Naive thymus-derived CD4-positive, alpha-beta T cell (primary cell): ENCODE measurements around the gene FAM117A. TPM values are rescaled to one million over a fixed set of nuclear protein-coding genes. Genes with fewer than 3 reads are reported as not detected.
A peak's percentile ranks its signal among the peaks of the same experiment; 100 is the strongest.
"Not testable (repeated sequence)": the region's sequence is repeated elsewhere in the genome, so short reads cannot be mapped to it uniquely, and the experiment has no call there.

ENCODE experiments used
- ATAC-seq: fragments of 150-1000 bp; cut with Tn5 transposase; 2 replicates; pipeline ENCODE4 v1.10.0; 2021; ENCODE audit warnings: mild to moderate bottlenecking, moderate library complexity
- CTCF ChIA-PET: fragments of 350-600 bp; sonication (Branson Sonifier 250); formaldehyde crosslinking; loops from one replicate; lab custom pipeline; 2021; ENCODE audit warnings: antibody characterized with exemption; lab: Charles Lee
- POLR2A ChIA-PET: fragments of 350-600 bp; sonication (Branson Sonifier 250); formaldehyde crosslinking; loops from one replicate; lab custom pipeline; 2021; ENCODE audit warnings: antibody characterized with exemption, inconsistent platforms; lab: Charles Lee
- DNase-seq, 9 donors: peaks; one replicate each; pipeline versions ENCODE4 v3.0.0 to v3.0.0-alpha.2; 2020 to 2022; ENCODE audit warnings: mixed read lengths in 1 of 9
- H3K27ac ChIP-seq: one replicate; pipeline ENCODE4 v1.7.0; 2013; ENCODE audit warnings: mild to moderate bottlenecking, low read depth, low read length, moderate library complexity
- H3K27me3 ChIP-seq, 2 donors: one replicate each; pipeline ENCODE4 v1.7.0; 2013; ENCODE audit warnings: low read length in 2 of 2, mild to moderate bottlenecking in 2 of 2, moderate library complexity in 2 of 2; ENCODE audit not compliant: control insufficient read depth in 2 of 2, insufficient read depth in 2 of 2
- H3K36me3 ChIP-seq, 3 experiments: 1 replicate in 2 of 3; 2 replicates in 1 of 3; pipeline ENCODE4 v1.7.0; 2013; ENCODE audit warnings: low read length in 3 of 3, mild to moderate bottlenecking in 3 of 3, moderate library complexity in 1 of 3; ENCODE audit not compliant: insufficient read depth in 3 of 3, control insufficient read depth in 2 of 3
- H3K4me1 ChIP-seq, 2 donors: one replicate each; pipeline ENCODE4 v1.7.0; 2013; ENCODE audit warnings: low read length in 2 of 2, mild to moderate bottlenecking in 2 of 2, moderate library complexity in 1 of 2; ENCODE audit not compliant: control insufficient read depth in 2 of 2, insufficient read depth in 2 of 2
- H3K4me3 ChIP-seq: 2 replicates; pipeline ENCODE4 v1.7.0; 2013; ENCODE audit warnings: mild to moderate bottlenecking, low read length
- H3K9me3 ChIP-seq, 3 experiments: 1 replicate in 2 of 3; 2 replicates in 1 of 3; pipeline ENCODE4 v1.7.0; 2013; ENCODE audit warnings: low read length in 3 of 3; ENCODE audit not compliant: control insufficient read depth in 2 of 3
- H3K27ac Mint-ChIP-seq, 9 donors: one replicate each; pipeline ENCODE4 v1.8.0; 2020 to 2022; ENCODE audit warnings: mixed read lengths in 9 of 9, mild to moderate bottlenecking in 8 of 9, moderate library complexity in 5 of 9, inconsistent platforms in 2 of 9
- H3K27me3 Mint-ChIP-seq, 5 donors: one replicate each; pipeline ENCODE4 v1.8.0; 2021 to 2022; ENCODE audit warnings: mixed read lengths in 5 of 5, mild to moderate bottlenecking in 1 of 5
- H3K36me3 Mint-ChIP-seq, 5 donors: one replicate each; pipeline ENCODE4 v1.8.0; 2020 to 2022; ENCODE audit warnings: mixed read lengths in 5 of 5, mild to moderate bottlenecking in 3 of 5, inconsistent platforms in 1 of 5
- H3K4me1 Mint-ChIP-seq, 7 donors: one replicate each; pipeline ENCODE4 v1.8.0; 2020 to 2022; ENCODE audit warnings: mixed read lengths in 7 of 7, mild to moderate bottlenecking in 3 of 7, inconsistent platforms in 1 of 7
- H3K4me3 Mint-ChIP-seq, 10 donors: one replicate each; pipeline ENCODE4 v1.8.0; 2020 to 2022; ENCODE audit warnings: mild to moderate bottlenecking in 10 of 10, mixed read lengths in 10 of 10, moderate library complexity in 6 of 10, inconsistent platforms in 2 of 10
- H3K9me3 Mint-ChIP-seq, 11 donors: one replicate each; pipeline ENCODE4 v1.8.0; 2020 to 2022; ENCODE audit warnings: mixed read lengths in 11 of 11, mild to moderate bottlenecking in 4 of 11, inconsistent platforms in 1 of 11, moderate library complexity in 1 of 11
- intact Hi-C, 2 donors: fragments of 100-400 bp; cut with micrococcal nuclease; formaldehyde crosslinking; loops; one replicate each; pipeline ENCODE4 v1.15.1; 2023
- polyA plus RNA-seq, 2 donors: library from polyadenylated mRNA; unstranded; fragments of 300-500 nt; fragmentation: Illumina TruSeq; gene quantifications; one replicate each; pipeline ENCODE4 v1.2.3, GENCODE V29; 2021
- total RNA-seq, 6 experiments: library from RNA in 5 of 6; stranded (reverse) in 5 of 6; gene quantifications; 1 replicate in 5 of 6; 2 replicates in 1 of 6; pipeline ENCODE4 v1.2.3 and lab custom pipeline; 2021 to 2026

Gene FAM117A
- total and polyA plus RNA-seq, 7 experiments from 2014 or later = 31.8 to 99.1 (median 58.5) TPM

GRCh38 chr17:49728425-49728824, 35.5 kb downstream of the FAM117A start:
- H3K4me3 Mint-ChIP-seq = peak overlapping the region in 4 of 10 donors; percentile 0 to 47 (median 12)
- H3K4me1 ChIP-seq = peaks cover 21 to 31% of the 10 kb centered on the region in 2 donors
- H3K27ac Mint-ChIP-seq = peak overlapping the region; percentile 34 to 85 (median 72)
- intact Hi-C loops = no loop called here
- no peak overlapping the region for H3K4me3 ChIP-seq
- POLR2A ChIA-PET = interaction anchor here (1.5 kb wide), 1 partner anchor 11 kb away, joined by 7 read pairs; no protein-coding TSS in a partner anchor
- peaks cover 0 to 4% (median 0%) of the 10 kb centered on the region in 11 donors for H3K9me3 Mint-ChIP-seq
- peaks cover 8 to 70% (median 17%) of the 10 kb centered on the region in 3 experiments for H3K36me3 ChIP-seq
- H3K4me1 Mint-ChIP-seq = peaks cover 41 to 77% (median 67%) of the 10 kb centered on the region in 7 donors
- peaks cover 21 to 44% (median 40%) of the 10 kb centered on the region in 5 donors for H3K36me3 Mint-ChIP-seq
- ATAC-seq (no peak), DNase-seq (no peak)
- no peak overlapping the region for H3K27ac ChIP-seq
- H3K9me3 ChIP-seq = no peaks in the 10 kb centered on the region
- H3K27me3 Mint-ChIP-seq = no peaks in the 10 kb centered on the region
- CTCF ChIA-PET = interaction anchor here (0.6 kb wide), 1 partner anchor 529 kb away, joined by 3 read pairs; no protein-coding TSS in a partner anchor
- no peaks in the 10 kb centered on the region for H3K27me3 ChIP-seq

GRCh38 chr17:49727380-49727779, 36.6 kb downstream of the FAM117A start:
- DNase-seq = no peak
- Histone ChIP-seq H3K27ac (no peak overlapping the region), H3K36me3 (peaks cover 8 to 69% (median 17%) of the 10 kb centered on the region in 3 experiments), H3K4me3 (no peak overlapping the region), H3K9me3 (no peaks in the 10 kb centered on the region), H3K27me3 (no peaks in the 10 kb centered on the region), H3K4me1 (peaks cover 21 to 31% of the 10 kb centered on the region in 2 donors)
- intact Hi-C loops = no loop called here
- H3K27ac Mint-ChIP-seq = peak overlapping the region in 3 of 9 donors; percentile 12 to 79 (median 41)
- H3K9me3 Mint-ChIP-seq = peaks cover 0 to 4% (median 0%) of the 10 kb centered on the region in 11 donors
- POLR2A ChIA-PET = interaction anchor here (1.4 to 2.1 kb wide), 4 partner anchors 12 to 36 kb away, joined by 3 to 8 read pairs (median 6); partner anchors contain the start of genes FAM117A and SLC35B1
- no peaks in the 10 kb centered on the region for H3K27me3 Mint-ChIP-seq
- H3K36me3 Mint-ChIP-seq = peaks cover 16 to 42% (median 35%) of the 10 kb centered on the region in 5 donors
- H3K4me1 Mint-ChIP-seq = peaks cover 31 to 71% (median 61%) of the 10 kb centered on the region in 7 donors
- CTCF ChIA-PET = interaction anchor here (0.6 kb wide), 1 partner anchor 171 kb away, joined by 3 read pairs; no protein-coding TSS in a partner anchor
- no peak overlapping the region for H3K4me3 Mint-ChIP-seq
- ATAC-seq = no peak

- Histone ChIP-seq H3K27me3 (no peaks in the 10 kb centered on the region), H3K4me1 (peaks cover 17 to 31% of the 10 kb centered on the region in 2 donors), H3K36me3 (peaks cover 9 to 71% (median 25%) of the 10 kb centered on the region in 3 experiments), H3K4me3 (no peak overlapping the region), H3K9me3 (no peaks in the 10 kb centered on the region), H3K27ac (no peak overlapping the region)
- no peak overlapping the region for H3K4me3 Mint-ChIP-seq
- ChIA-PET CTCF (interaction anchor here (0.6 kb wide), 1 partner anchor 30 kb away, joined by 3 read pairs; no protein-coding TSS in a partner anchor), POLR2A (interaction anchor here (1.2 to 2.1 kb wide), 3 partner anchors 10 to 38 kb away, joined by 3 to 8 read pairs (median 5); partner anchors contain the start of gene FAM117A)
- peaks cover 25 to 63% (median 52%) of the 10 kb centered on the region in 7 donors for H3K4me1 Mint-ChIP-seq
- H3K9me3 Mint-ChIP-seq = peaks cover 0 to 4% (median 0%) of the 10 kb centered on the region in 11 donors
- peaks cover 10 to 44% (median 35%) of the 10 kb centered on the region in 5 donors for H3K36me3 Mint-ChIP-seq
- H3K27me3 Mint-ChIP-seq = no peaks in the 10 kb centered on the region
- no peak for DNase-seq
- intact Hi-C loops = no loop called here
- no peak for ATAC-seq
- H3K27ac Mint-ChIP-seq = peak overlapping the region in 7 of 9 donors; percentile 62 to 86 (median 70)
Measured at GRCh38 chr17:49725452-49726130, 38.3 kb downstream of the FAM117A start.

DNA sequence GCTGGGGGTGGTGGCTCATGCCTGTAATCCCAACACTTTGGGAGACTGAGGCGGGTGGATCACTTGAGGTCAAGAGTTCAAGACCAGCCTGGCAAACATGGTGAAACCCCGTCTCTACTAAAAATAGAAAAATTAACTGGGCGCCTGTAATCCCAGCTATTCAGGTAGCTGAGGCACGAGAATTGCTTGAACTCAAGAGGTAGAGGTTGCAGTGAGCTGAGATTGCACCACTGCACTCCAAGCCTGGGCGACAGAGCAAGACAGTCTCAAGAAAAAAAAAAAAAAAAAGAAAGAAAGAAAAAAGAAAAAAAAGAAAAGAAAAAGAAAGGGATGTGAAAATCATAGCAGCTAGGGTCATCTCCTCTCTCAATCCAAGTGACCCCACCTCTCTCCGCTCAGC, 39.4 kb downstream of the FAM117A start:
- H3K4me3 Mint-ChIP-seq = not testable (repeated sequence)

GRCh38 chr17:49723423-49723822, 40.5 kb downstream of the FAM117A start:
- peak overlapping the region in 8 of 9 donors; percentile 62 to 86 (median 74) for H3K27ac Mint-ChIP-seq
- H3K4me1 Mint-ChIP-seq = peaks cover 15 to 42% (median 32%) of the 10 kb centered on the region in 7 donors
- peaks cover 0 to 4% (median 0%) of the 10 kb centered on the region in 11 donors for H3K9me3 Mint-ChIP-seq
- Histone ChIP-seq H3K27ac (peak overlapping the region; percentile 50), H3K36me3 (peaks cover 19 to 78% (median 32%) of the 10 kb centered on the region in 3 experiments), H3K9me3 (no peaks in the 10 kb centered on the region), H3K27me3 (no peaks in the 10 kb centered on the region), H3K4me1 (peaks cover under 1 to 15% of the 10 kb centered on the region in 2 donors), H3K4me3 (no peak overlapping the region)
- ChIA-PET CTCF (interaction anchor here (0.9 to 2.2 kb wide), 4 partner anchors 14 to 138 kb away, joined by 3 to 7 read pairs (median 4); partner anchors contain the start of gene FAM117A), POLR2A (interaction anchor here (0.7 to 1.5 kb wide), 7 partner anchors 8 to 40 kb away, joined by 3 to 5 read pairs (median 3); no protein-coding TSS in a partner anchor)
- H3K4me3 Mint-ChIP-seq = peak overlapping the region in 1 of 10 donors; percentile 7
- H3K27me3 Mint-ChIP-seq = no peaks in the 10 kb centered on the region
- ATAC-seq = no peak
- peaks cover 6 to 47% (median 25%) of the 10 kb centered on the region in 5 donors for H3K36me3 Mint-ChIP-seq
- intact Hi-C loops = no loop called here
- no peak for DNase-seq

More for the DNA sequence above, 39.4 kb downstream of the FAM117A start:
- Histone ChIP-seq H3K27ac (peak overlapping the region; percentile 50), H3K4me1 (peaks cover 9 to 24% of the 10 kb centered on the region in 2 donors), H3K36me3 (peaks cover 19 to 74% (median 28%) of the 10 kb centered on the region in 3 experiments)
- H3K27me3 Mint-ChIP-seq, H3K9me3 Mint-ChIP-seq, H3K9me3 ChIP-seq, H3K27me3 ChIP-seq, DNase-seq, ATAC-seq, H3K4me3 ChIP-seq, intact Hi-C loops: not testable (repeated sequence)
- POLR2A ChIA-PET = interaction anchor here (1.0 to 1.5 kb wide), 3 partner anchors 8 to 39 kb away, joined by 3 to 5 read pairs (median 3); no protein-coding TSS in a partner anchor
- CTCF ChIA-PET = interaction anchor here (0.7 to 2.2 kb wide), 3 partner anchors 15 to 130 kb away, joined by 3 to 6 read pairs (median 5); no protein-coding TSS in a partner anchor
- H3K27ac Mint-ChIP-seq = peak overlapping the region in 8 of 9 donors; percentile 54 to 86 (median 72)
- peaks cover 23 to 54% (median 41%) of the 10 kb centered on the region in 7 donors for H3K4me1 Mint-ChIP-seq
- peaks cover 10 to 50% (median 34%) of the 10 kb centered on the region in 5 donors for H3K36me3 Mint-ChIP-seq

GRCh38 chr17:49722066-49722465, 41.9 kb downstream of the FAM117A start:
- H3K27ac Mint-ChIP-seq = peak overlapping the region in 6 of 9 donors; percentile 28 to 84 (median 64)
- H3K4me3 Mint-ChIP-seq = no peak overlapping the region
- H3K27me3 Mint-ChIP-seq = no peaks in the 10 kb centered on the region
- H3K27me3 ChIP-seq = no peaks in the 10 kb centered on the region
- H3K4me3 ChIP-seq = no peak overlapping the region
- intact Hi-C loops = no loop called here
- peaks cover 0 to 4% (median 0%) of the 10 kb centered on the region in 11 donors for H3K9me3 Mint-ChIP-seq
- H3K36me3 Mint-ChIP-seq = peaks cover 10 to 51% (median 25%) of the 10 kb centered on the region in 5 donors
- H3K27ac ChIP-seq = no peak overlapping the region
- no peaks in the 10 kb centered on the region for H3K9me3 ChIP-seq
- CTCF ChIA-PET = interaction anchor here (1.1 to 2.1 kb wide), 2 partner anchors 11 to 42 kb away, joined by 3 to 7 read pairs; partner anchors contain the start of gene FAM117A
- DNase-seq (no peak), ATAC-seq (no peak)
- peaks cover 16 to 34% (median 27%) of the 10 kb centered on the region in 7 donors for H3K4me1 Mint-ChIP-seq
- POLR2A ChIA-PET = interaction anchor here (1.2 to 3.0 kb wide), 3 partner anchors 12 to 41 kb away, joined by 4 to 22 read pairs (median 5); partner anchors contain the start of genes FAM117A and SLC35B1
- peaks cover 0 to 17% of the 10 kb centered on the region in 2 donors for H3K4me1 ChIP-seq
- H3K36me3 ChIP-seq = peaks cover 31 to 84% (median 43%) of the 10 kb centered on the region in 3 experiments
